K562 (cell line): ENCODE measurements around the gene NRCAM. TPM values are rescaled to one million over a fixed set of nuclear protein-coding genes. Genes with fewer than 3 reads are reported as not detected.

Experiments used
- CAMTA2 ChIP-seq: fragments of 250-450 bp; sonication (Bioruptor Pico); conservative IDR thresholded peaks from 2 replicates; pipeline ENCODE4 v1.5.1; 2022
- CCAR2 ChIP-seq: fragments of 200-400 bp; formaldehyde crosslinking; IDR thresholded peaks from 2 replicates; pipeline ENCODE4 v1.6.1; 2017; ENCODE audit warnings: mild to moderate bottlenecking, low read depth, low read length
- CUX1 ChIP-seq: fragments of 200-800 bp; sonication (Bioruptor generic); IDR thresholded peaks from 2 replicates; pipeline ENCODE4 v1.6.1; 2016; ENCODE audit warnings: missing genetic modification characterization, missing compliant biosample characterization
- ERF ChIP-seq: fragments of 450-650 bp; formaldehyde crosslinking; IDR thresholded peaks from 2 replicates; pipeline ENCODE4 v1.4.0; 2020; ENCODE audit warnings: mild to moderate bottlenecking, mixed read lengths
- GTF2E2 ChIP-seq: fragments of 200-800 bp; sonication (Bioruptor generic); IDR thresholded peaks from 2 replicates; pipeline ENCODE4 v1.6.1; 2016; ENCODE audit warnings: missing genetic modification characterization, missing compliant biosample characterization
- KDM5B ChIP-seq: fragments of 200-600 bp; sonication (generic); IDR thresholded peaks from 2 replicates; pipeline ENCODE4 v1.6.1; 2012; ENCODE audit warnings: low read depth, mild to moderate bottlenecking, moderate library complexity, low read length, control low read depth, inconsistent platforms; ENCODE audit not compliant: insufficient replicate concordance
- PBX2 ChIP-seq, 2 experiments: IDR thresholded peaks in 1 of 2; conservative IDR thresholded peaks in 1 of 2; 2 replicates each; pipeline ENCODE4 v1.6.1; 2016; ENCODE audit warnings: low read depth in 2 of 2, mild to moderate bottlenecking in 1 of 2, missing compliant biosample characterization in 1 of 2, missing genetic modification characterization in 1 of 2, moderate library complexity in 1 of 2
- TBP ChIP-seq: optimal IDR thresholded peaks from 2 replicates; pipeline ENCODE3; 2011; ENCODE audit warnings: low read depth, low read length, improper control_type of control experiment
- ZNF133 ChIP-seq: fragments of 250-450 bp; sonication (Bioruptor Pico); IDR thresholded peaks from 2 replicates; pipeline ENCODE4 v1.4.0; 2020; ENCODE audit warnings: mild to moderate bottlenecking
- ZNF239 ChIP-seq: fragments of 250-450 bp; sonication (Bioruptor Pico); IDR thresholded peaks from 2 replicates; pipeline ENCODE4 v1.4.0; 2020; ENCODE audit warnings: mild to moderate bottlenecking
- ZNF695 ChIP-seq: fragments of 450-650 bp; formaldehyde crosslinking; IDR thresholded peaks from 2 replicates; pipeline ENCODE4 v1.4.0; 2020; ENCODE audit warnings: mild to moderate bottlenecking, moderate library complexity
- polyA plus RNA-seq, 8 experiments: library from polyadenylated mRNA; depleted of rRNA in 4 of 8; stranded (reverse) in 5 of 8; unstranded in 3 of 8; fragments of >200 nt; fragmentation: Nextera tagmentation in 2 of 8; fragmentation: Illumina TruSeq in 1 of 8; extraction: Ambion mirVana in 2 of 8; extraction: Trizol in 1 of 8; gene quantifications; 2 replicates each; pipeline versions ENCODE4 v1.2.1 to v1.2.3, GENCODE V29; 2011 to 2014; ENCODE audit warnings: inconsistent platforms in 1 of 8, missing spikeins in 1 of 8
- total RNA-seq, 7 experiments: library from RNA; depleted of rRNA in 6 of 7; stranded (reverse); fragments of >200 nt in 6 of 7; fragmentation: Illumina TruSeq in 2 of 7; extraction: Trizol in 2 of 7; gene quantifications; 2 replicates each; pipeline versions ENCODE4 v1.2.1 to v1.2.3, GENCODE V29; 2011 to 2021; ENCODE audit warnings: low replicate concordance in 1 of 7

NRCAM gene
- total and polyA plus RNA-seq, 9 of the 15 experiments (the other 6 are each of a cell fraction or from before 2014, with no cell fraction given) = 0.03 to 0.54 (median 0.12) TPM; not detected in 1

GRCh38 chr7:108457871-108458270, 1.6 kb upstream of the NRCAM start (continued):
- TF ChIP-seq CUX1 (CRISPR knock-in tag) = no peak
- no peak for TF ChIP-seq GTF2E2 (tag)
- no peak for TF ChIP-seq CCAR2
- no peak for TF ChIP-seq ZNF133
- TF ChIP-seq ZNF695 (CRISPR knock-in tag) = no peak
- TF ChIP-seq KDM5B = no peak
- no peak for TF ChIP-seq TBP
- TF ChIP-seq ZNF239 = no peak
- TF ChIP-seq PBX2 (CRISPR knock-in tag; IDR thresholded peaks at IDR 0.05; ENCODE audit: low read depth) = no peak
- TF ChIP-seq PBX2 (tag; conservative IDR thresholded peaks at IDR 0.05; ENCODE audit: low read depth) = no peak
- no peak for TF ChIP-seq ERF
- no peak for TF ChIP-seq CAMTA2
